ENCODE data around the gene SLC19A1.

SLC19A1 gene

GRCh38 chr21:45494851-45495680 is 47.2 kb downstream of the SLC19A1 start:
- POLR2A ChIA-PET, result no interaction called here

GRCh38 chr21:45494135-45494850 is 47.9 kb downstream of the SLC19A1 start:
- CTCF ChIA-PET, result interaction anchor here (1.1 kb wide), 1 partner anchor 16 kb away, joined by 7 read pairs; no protein-coding TSS in a partner anchor
- POLR2A ChIA-PET, result no interaction called here

More at GRCh38 chr21:45494851-45495680, 47.2 kb downstream of the SLC19A1 start:
- DNase-seq (ENCODE audit: extremely low spot score), result no peak
- CTCF ChIA-PET, result interaction anchor here (1.1 kb wide), 1 partner anchor 17 kb away, joined by 7 read pairs; no protein-coding TSS in a partner anchor
- TF ChIP-seq, protein P1, sequence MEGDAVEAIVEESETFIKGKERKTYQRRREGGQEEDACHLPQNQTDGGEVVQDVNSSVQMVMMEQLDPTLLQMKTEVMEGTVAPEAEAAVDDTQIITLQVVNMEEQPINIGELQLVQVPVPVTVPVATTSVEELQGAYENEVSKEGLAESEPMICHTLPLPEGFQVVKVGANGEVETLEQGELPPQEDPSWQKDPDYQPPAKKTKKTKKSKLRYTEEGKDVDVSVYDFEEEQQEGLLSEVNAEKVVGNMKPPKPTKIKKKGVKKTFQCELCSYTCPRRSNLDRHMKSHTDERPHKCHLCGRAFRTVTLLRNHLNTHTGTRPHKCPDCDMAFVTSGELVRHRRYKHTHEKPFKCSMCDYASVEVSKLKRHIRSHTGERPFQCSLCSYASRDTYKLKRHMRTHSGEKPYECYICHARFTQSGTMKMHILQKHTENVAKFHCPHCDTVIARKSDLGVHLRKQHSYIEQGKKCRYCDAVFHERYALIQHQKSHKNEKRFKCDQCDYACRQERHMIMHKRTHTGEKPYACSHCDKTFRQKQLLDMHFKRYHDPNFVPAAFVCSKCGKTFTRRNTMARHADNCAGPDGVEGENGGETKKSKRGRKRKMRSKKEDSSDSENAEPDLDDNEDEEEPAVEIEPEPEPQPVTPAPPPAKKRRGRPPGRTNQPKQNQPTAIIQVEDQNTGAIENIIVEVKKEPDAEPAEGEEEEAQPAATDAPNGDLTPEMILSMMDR (IDR thresholded peaks at IDR 0.05; ENCODE audit: control extremely low read depth, extremely low read depth, low read depth, missing control alignments), result no peak

DNA sequence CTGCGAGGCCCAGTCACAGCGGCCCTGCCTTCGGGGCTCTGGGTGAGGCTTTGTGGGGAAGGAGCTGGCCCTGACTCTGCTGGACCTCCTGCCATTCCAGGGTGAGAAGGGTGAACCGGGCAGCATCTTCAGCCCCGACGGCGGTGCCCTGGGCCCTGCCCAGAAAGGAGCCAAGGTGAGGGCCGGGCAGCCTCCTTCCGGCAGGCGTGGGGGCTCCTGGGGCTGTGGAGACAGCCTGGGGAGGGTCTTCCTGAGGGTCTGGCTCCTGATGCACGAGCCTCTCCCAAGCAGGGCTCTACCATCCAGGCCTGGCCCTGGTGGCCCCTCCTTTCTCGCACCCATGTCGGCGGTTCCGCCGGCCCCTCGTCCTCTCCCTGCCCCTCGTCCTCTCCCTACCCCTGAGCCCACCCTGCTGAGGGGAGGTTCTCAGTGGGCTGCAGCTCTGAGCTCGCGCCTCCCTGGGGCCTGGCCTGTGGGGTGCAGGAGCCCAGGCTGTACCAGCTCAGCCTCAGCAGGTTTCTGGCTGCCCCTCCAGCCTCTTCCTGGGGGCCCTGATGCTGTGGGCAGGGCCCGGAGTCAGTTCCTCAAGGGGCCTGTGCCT is 48.7 kb downstream of the SLC19A1 start:
- CTCF ChIA-PET, result no interaction called here
- DNase-seq (ENCODE audit: extremely low spot score), result no peak
- TF ChIP-seq, protein P1 (IDR thresholded peaks at IDR 0.05; ENCODE audit: control extremely low read depth, extremely low read depth, low read depth, missing control alignments), result no peak
- POLR2A ChIA-PET, result no interaction called here

More at GRCh38 chr21:45494135-45494850, 47.9 kb downstream of the SLC19A1 start:
- no peak for DNase-seq (ENCODE audit: extremely low spot score)
- TF ChIP-seq, protein P1 (IDR thresholded peaks at IDR 0.05; ENCODE audit: control extremely low read depth, extremely low read depth, low read depth, missing control alignments), result no peak

GRCh38 chr21:45492765-45493164 is 49.5 kb downstream of the SLC19A1 start:
- DNase-seq (ENCODE audit: extremely low spot score), result no peak
- ChIA-PET POLR2A (no interaction called here), CTCF (no interaction called here)
- TF ChIP-seq, protein P1 (IDR thresholded peaks at IDR 0.05; ENCODE audit: control extremely low read depth, extremely low read depth, low read depth, missing control alignments), result no peak

DNA sequence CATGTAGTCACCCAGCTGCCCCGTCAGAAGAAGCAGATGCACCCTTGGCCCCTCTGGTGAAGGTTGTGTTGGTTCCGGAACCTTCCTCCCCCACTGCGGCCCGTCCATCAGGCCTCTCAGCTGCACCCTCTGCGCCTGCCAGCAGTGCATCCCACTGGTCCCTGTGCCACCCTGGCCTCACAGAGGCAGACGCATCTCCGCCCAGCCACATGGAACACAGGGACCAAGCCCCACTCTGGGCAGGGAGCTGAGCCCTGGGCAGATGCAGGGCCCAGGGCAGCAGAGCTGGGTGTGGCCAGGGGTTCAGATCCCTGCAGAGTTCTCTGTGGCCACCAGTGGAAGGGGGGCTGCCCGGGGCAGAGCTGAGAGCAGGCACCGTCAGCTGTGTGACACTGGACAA is 50.6 kb downstream of the SLC19A1 start:
- ChIA-PET POLR2A (no interaction called here), CTCF (no interaction called here)
- TF ChIP-seq, protein P1 (IDR thresholded peaks at IDR 0.05; ENCODE audit: control extremely low read depth, extremely low read depth, low read depth, missing control alignments), result no peak
- DNase-seq (ENCODE audit: extremely low spot score), result no peak

DNA sequence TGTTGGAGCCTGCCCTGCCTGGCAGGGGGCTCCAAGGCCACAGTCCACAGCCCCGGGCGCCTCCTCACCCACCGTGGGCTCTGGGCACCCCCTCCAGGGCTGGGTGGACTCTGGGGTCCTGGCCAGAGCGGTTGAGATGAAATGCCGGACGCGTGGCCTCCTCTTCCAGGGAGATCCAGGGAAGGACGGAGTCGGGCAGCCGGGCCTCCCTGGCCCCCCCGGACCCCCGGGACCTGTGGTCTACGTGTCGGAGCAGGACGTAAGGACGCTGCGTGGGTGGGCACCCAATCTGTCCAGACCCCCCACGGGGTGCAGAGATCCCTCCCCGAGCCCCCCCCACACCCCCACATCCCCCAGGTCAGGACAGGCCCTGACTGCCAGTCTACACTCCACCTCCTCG is 51.2 kb downstream of the SLC19A1 start:
- CTCF ChIA-PET, result no interaction called here
- no peak for DNase-seq (ENCODE audit: extremely low spot score)
- POLR2A ChIA-PET, result no interaction called here
- TF ChIP-seq, protein P1 (IDR thresholded peaks at IDR 0.05; ENCODE audit: control extremely low read depth, extremely low read depth, low read depth, missing control alignments), result no peak

Measured in GM10248 (cell line).